Measurements from ENCODE around the gene ZFAND2B.

- TF ChIP-seq POLR2A (IDR thresholded peaks at IDR 0.05) (no peak), CTCF (IDR thresholded peaks at IDR 0.05) (no peak)
Measured at GRCh38 chr2:219158025-219158424, 48.6 kb upstream of the ZFAND2B start.
